Ovary (tissue), 3 donors: ENCODE results near the gene SPATA16.

Experiments
- CTCF ChIP-seq, 3 donors: fragments of 450-650 bp in 2 of 3; fragments of 200-600 bp in 1 of 3; IDR thresholded peaks; one replicate each; pipeline versions ENCODE4 v1.5.1 to v1.8.0; 2016 to 2022; ENCODE audit warnings: antibody characterized with exemption in 3 of 3, mild to moderate bottlenecking in 1 of 3
- EP300 ChIP-seq: sonication (generic); formaldehyde crosslinking; IDR thresholded peaks from one replicate; pipeline ENCODE4 v1.6.1; 2017; ENCODE audit warnings: antibody characterized with exemption
- POLR2A ChIP-seq: fragments of 450-650 bp; IDR thresholded peaks from one replicate; pipeline ENCODE4 v1.6.1; 2017; ENCODE audit warnings: antibody characterized with exemption, mild to moderate bottlenecking, moderate library complexity
- donor health status: DM: no; HTN: no; CAD: no.

GRCh38 chr3:172846103-172846561 lies 294.9 kb downstream of the SPATA16 start:
- TF ChIP-seq CTCF (IDR thresholded peaks at IDR 0.05) (no peak), EP300 (no peak), POLR2A (no peak)
